ENCODE data around the gene BABAM1. TPM values are rescaled to one million over a fixed set of nuclear protein-coding genes. Genes with fewer than 3 reads are reported as not detected.

The BABAM1 gene
- total RNA-seq: 62.6 and 101 TPM in 2 replicates

GRCh38 chr19:17266975-17267788 is at the start of gene BABAM1:
TSS of gene BABAM1 (plus strand) at chr19:17267443. CDS start at chr19:17268807, 1,364 bp downstream.

GRCh38 chr19:17226002-17226933 is 41.0 kb upstream of the BABAM1 start, which contains the start of gene OCEL1:
TSS of gene OCEL1 (plus strand) at chr19:17226226. CDS start at chr19:17226248, 22 bp downstream.

DNA sequence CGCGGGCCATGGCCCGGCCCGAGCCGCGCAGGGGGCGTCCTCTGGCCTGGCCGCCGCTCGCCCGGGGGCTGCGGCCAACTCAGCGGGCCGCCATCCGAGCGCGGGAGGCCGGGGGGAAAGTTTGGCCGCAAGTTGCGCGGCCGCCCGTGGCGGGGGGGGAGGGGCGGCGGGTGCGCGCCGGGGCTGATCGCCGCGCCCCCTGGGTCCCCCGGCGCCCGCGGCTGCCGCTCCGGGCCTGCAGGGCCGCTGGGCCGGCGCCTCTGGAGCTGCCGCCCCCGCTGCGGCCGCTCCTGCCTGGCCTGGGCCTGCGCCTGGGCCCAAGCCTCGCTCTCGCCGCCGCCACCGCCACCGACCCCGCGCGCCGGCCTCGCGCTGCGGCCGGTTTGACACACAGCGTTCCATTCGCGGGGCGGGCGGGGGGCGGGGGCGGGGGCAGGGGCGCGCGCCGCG is 21.7 kb upstream of the BABAM1 start, which contains the start of gene NR2F6:
NR2F6 (minus strand) TSS at position 385 of the 450 bp plus-strand sequence. CDS start 699 bp downstream, outside the sequence.

GRCh38 chr19:17264641-17264979 is 2.6 kb upstream of the BABAM1 start, which contains the start of gene USHBP1:
TSS of gene USHBP1 (minus strand) at chr19:17264745. CDS start at chr19:17264299, 446 bp downstream.

GRCh38 chr19:17281391-17282304 is 14.4 kb downstream of the BABAM1 start, which contains the start of gene ANKLE1:
TSS of gene ANKLE1 (plus strand) at chr19:17281901. CDS start at chr19:17281921, 20 bp downstream.

DNA sequence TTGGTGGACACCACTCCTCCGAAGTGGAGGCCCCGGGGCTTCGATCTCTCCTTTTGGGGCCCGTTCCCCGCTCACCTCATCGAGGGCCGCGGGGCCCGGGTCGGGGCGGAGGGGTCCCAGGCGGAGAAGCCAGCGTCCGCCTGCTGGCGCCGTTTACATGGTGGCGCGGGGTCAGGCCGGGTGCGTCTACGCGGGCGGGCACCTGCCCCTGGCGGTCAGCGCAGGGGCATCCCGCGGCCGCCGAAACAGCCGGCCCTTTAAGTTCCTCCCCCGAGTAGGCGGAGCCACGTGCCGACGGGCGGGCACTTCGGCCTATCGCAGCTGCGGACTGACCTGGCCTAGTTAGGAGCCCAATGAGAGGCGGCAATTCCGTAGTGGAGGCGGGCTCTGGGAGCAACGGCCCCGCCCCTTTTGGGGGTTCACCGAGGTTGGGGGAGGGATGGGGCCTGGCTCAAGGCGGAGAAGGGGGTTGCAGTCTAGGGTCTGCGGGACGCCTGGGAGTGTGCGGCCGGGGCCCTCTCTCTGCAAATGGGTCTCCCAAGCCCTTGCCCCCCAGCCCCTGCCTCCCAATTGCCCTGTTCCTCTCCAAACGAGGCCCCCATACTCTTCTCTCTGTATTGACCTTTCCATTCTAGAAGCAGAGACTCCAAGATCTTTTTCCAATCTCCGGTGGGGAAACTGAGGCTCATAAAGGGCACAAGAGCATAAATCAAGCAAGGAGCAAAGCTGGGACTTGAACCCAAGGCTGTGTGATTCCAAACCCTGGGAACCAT is 36.1 kb downstream of the BABAM1 start, which contains the start of gene ABHD8:
ABHD8 (minus strand) TSS at position 259 of the 773 bp plus-strand sequence. CDS start 1,809 bp downstream, outside the sequence.

GRCh38 chr19:17305517-17306284 is 38.5 kb downstream of the BABAM1 start, which contains the start of gene MRPL34:
TSS of gene MRPL34 (plus strand) at chr19:17305872. CDS start at chr19:17305893, 21 bp downstream.

GRCh38 chr19:17309198-17309964 is 42.1 kb downstream of the BABAM1 start, which contains the start of gene DDA1:
TSS of gene DDA1 (plus strand) at chr19:17309563. CDS start at chr19:17309655, 92 bp downstream.

Other genes starting within 250 kb of the BABAM1 start
- gene CPAMD8, start 240.6 kb upstream of the BABAM1 start, total RNA-seq: 2.1 and 3.7 TPM in 2 replicates
- 3.1 and 17.7 TPM in 2 replicates for gene HAUS8, start 192.0 kb upstream of the BABAM1 start, total RNA-seq
- 33.0 and 33.1 TPM in 2 replicates for gene MYO9B, start 191.7 kb upstream of the BABAM1 start, total RNA-seq
- gene USE1, start 52.1 kb upstream of the BABAM1 start, total RNA-seq: 16.8 and 19.1 TPM in 2 replicates
- gene OCEL1, start 41.2 kb upstream of the BABAM1 start, total RNA-seq: 2.8 and 5.5 TPM in 2 replicates
- 77.4 and 94.2 TPM in 2 replicates for gene NR2F6, start 21.5 kb upstream of the BABAM1 start, total RNA-seq
- not detected in 2 replicates for gene USHBP1, start 2.7 kb upstream of the BABAM1 start, total RNA-seq
- gene ANKLE1, start 14.5 kb downstream of the BABAM1 start, total RNA-seq: 0.62 and 0.76 TPM in 2 replicates
- 19.6 and 20.1 TPM in 2 replicates for gene ABHD8, start 36.0 kb downstream of the BABAM1 start, total RNA-seq
- 46.9 and 81.8 TPM in 2 replicates for gene MRPL34, start 38.4 kb downstream of the BABAM1 start, total RNA-seq
- gene DDA1, start 42.1 kb downstream of the BABAM1 start, total RNA-seq: 17.1 and 31.0 TPM in 2 replicates
- 1.3 and 3.9 TPM in 2 replicates for gene ANO8, start 67.4 kb downstream of the BABAM1 start, total RNA-seq
- 22.2 and 32.7 TPM in 2 replicates for gene GTPBP3, start 70.1 kb downstream of the BABAM1 start, total RNA-seq
- gene PLVAP, start 109.9 kb downstream of the BABAM1 start, total RNA-seq: not detected in 2 replicates
- gene CCDC194, start 126.8 kb downstream of the BABAM1 start, total RNA-seq: not detected in 2 replicates
- 0.08 and 0.47 TPM in 2 replicates for gene BST2, start 138.2 kb downstream of the BABAM1 start, total RNA-seq
- gene MVB12A, start 152.6 kb downstream of the BABAM1 start, total RNA-seq: 62.6 and 85.3 TPM in 2 replicates
- not detected in 2 replicates for gene TMEM221, start 181.2 kb downstream of the BABAM1 start, total RNA-seq
- gene NXNL1, start 193.5 kb downstream of the BABAM1 start, total RNA-seq: not detected in 2 replicates
- 8.1 and 21.4 TPM in 2 replicates for gene SLC27A1, start 203.1 kb downstream of the BABAM1 start, total RNA-seq
- 90.5 and 110 TPM in 2 replicates for gene PGLS, start 244.2 kb downstream of the BABAM1 start, total RNA-seq